ENCODE data around the gene TMCO6. TPM values are rescaled to one million over a fixed set of nuclear protein-coding genes. Genes with fewer than 3 reads are reported as not detected.

Gene TMCO6
- total RNA-seq, 1 experiment from 2014 or later: 24.1 TPM

Small RNA genes lying within 50 kb of the gene (microRNA-seq; reads per million reads assigned to microRNA genes)
- gene MIR3655: not detected

Other genes with a start within 250 kb of the TMCO6 start
- 167 and 169 TPM in 2 replicates for gene ANKHD1, start 237.6 kb upstream of the TMCO6 start, total RNA-seq (2021)
- gene EIF4EBP3, start 91.8 kb upstream of the TMCO6 start, total RNA-seq (2021): 5.6 and 7.6 TPM in 2 replicates
- 55.1 and 62.3 TPM in 2 replicates for gene SRA1, start 82.0 kb upstream of the TMCO6 start, total RNA-seq (2021)
- gene APBB3, start 74.9 kb upstream of the TMCO6 start, total RNA-seq (2021): 27.8 and 30.2 TPM in 2 replicates
- gene SLC35A4, start 74.6 kb upstream of the TMCO6 start, total RNA-seq (2021): 99.6 and 101 TPM in 2 replicates
- 0.41 and 0.48 TPM in 2 replicates for gene CD14, start 6.3 kb upstream of the TMCO6 start, total RNA-seq (2021)
- gene NDUFA2, start 8.2 kb downstream of the TMCO6 start, total RNA-seq (2021): 60.0 and 63.4 TPM in 2 replicates
- gene IK, start 8.4 kb downstream of the TMCO6 start, total RNA-seq (2021): 116 and 120 TPM in 2 replicates
- 31.1 and 33.2 TPM in 2 replicates for gene WDR55, start 25.5 kb downstream of the TMCO6 start, total RNA-seq (2021)
- gene DND1, start 34.1 kb downstream of the TMCO6 start, total RNA-seq (2021): 2.3 and 3.0 TPM in 2 replicates
- gene HARS1, start 51.9 kb downstream of the TMCO6 start, total RNA-seq (2021): 95.6 and 101 TPM in 2 replicates
- 33.0 and 33.7 TPM in 2 replicates for gene HARS2, start 52.0 kb downstream of the TMCO6 start, total RNA-seq (2021)
- 64.0 and 68.0 TPM in 2 replicates for gene ZMAT2, start 61.0 kb downstream of the TMCO6 start, total RNA-seq (2021)
- 0.45 and 0.96 TPM in 2 replicates for gene PCDHA1, start 146.7 kb downstream of the TMCO6 start, total RNA-seq (2021)
- 0.06 and 0.15 TPM in 2 replicates for gene PCDHA2, start 155.4 kb downstream of the TMCO6 start, total RNA-seq (2021)
- gene PCDHA3, start 161.6 kb downstream of the TMCO6 start, total RNA-seq (2021): 2.6 and 3.2 TPM in 2 replicates
- 0.39 and 0.58 TPM in 2 replicates for gene PCDHA4, start 167.6 kb downstream of the TMCO6 start, total RNA-seq (2021)
- 2.1 and 2.2 TPM in 2 replicates for gene PCDHA5, start 182.2 kb downstream of the TMCO6 start, total RNA-seq (2021)
- 12.6 and 12.7 TPM in 2 replicates for gene PCDHA6, start 188.5 kb downstream of the TMCO6 start, total RNA-seq (2021)
- gene PCDHA7, start 194.8 kb downstream of the TMCO6 start, total RNA-seq (2021): 2.6 and 3.8 TPM in 2 replicates
- 1.4 and 1.5 TPM in 2 replicates for gene PCDHA8, start 201.7 kb downstream of the TMCO6 start, total RNA-seq (2021)
- 0.33 and 0.37 TPM in 2 replicates for gene PCDHA9, start 208.9 kb downstream of the TMCO6 start, total RNA-seq (2021)
- gene PCDHA10, start 216.4 kb downstream of the TMCO6 start, total RNA-seq (2021): 11.5 and 11.6 TPM in 2 replicates
- 11.4 and 15.5 TPM in 2 replicates for gene PCDHA11, start 229.5 kb downstream of the TMCO6 start, total RNA-seq (2021)
- 10.5 and 10.7 TPM in 2 replicates for gene PCDHA12, start 235.9 kb downstream of the TMCO6 start, total RNA-seq (2021)
- gene PCDHA13, start 242.7 kb downstream of the TMCO6 start, total RNA-seq (2021): 5.8 and 6.2 TPM in 2 replicates

Measured in A673 (cell line).